ENCODE measurements around the gene RAP1B. TPM values are rescaled to one million over a fixed set of nuclear protein-coding genes. Genes with fewer than 3 reads are reported as not detected.

The RAP1B gene
- total and polyA plus RNA-seq, 2 donors (not counting 3 experiments of a cell fraction or from before 2014, with no cell fraction given) = 147 to 174 TPM

- H4K20me1 ChIP-seq (replicated peaks; ENCODE audit: control insufficient read depth, extremely low read depth, insufficient read depth, low read length) = peaks cover 7% of the 10 kb centered on the region
- no peak for FAIRE-seq
- H3K4me1 ChIP-seq (ENCODE audit: control insufficient read depth, extremely low read depth, insufficient read depth, low read length) = no peaks in the 10 kb centered on the region
Observed at GRCh38 chr12:68638171-68638570, 27.5 kb downstream of the RAP1B start.

More at GRCh38 chr12:68638171-68638570, 27.5 kb downstream of the RAP1B start:
- peaks cover 98% of the 10 kb centered on the region for H3K79me2 ChIP-seq (ENCODE audit: control insufficient read depth, insufficient read depth, low read length)
- H3K27me3 ChIP-seq (ENCODE audit: control insufficient read depth in 2 of 2, insufficient read depth in 2 of 2, low read length in 2 of 2) = no peaks in the 10 kb centered on the region
- H3K9me1 ChIP-seq (replicated peaks; ENCODE audit: control insufficient read depth, extremely low read depth, insufficient read depth, low read length) = no peaks in the 10 kb centered on the region
- no TSS peak for BruUV-seq (replicated peaks)
- dilution Hi-C loops (cut with MboI; ENCODE audit: extremely low pct_ligation_motif_present, low sequenced_read_pairs) = no loop called here
- no peak overlapping the region for H3K27ac ChIP-seq (ENCODE audit: insufficient read depth, low read depth, low read length)
- H3K4me3 ChIP-seq (replicated peaks in 1 of 3; ENCODE audit: insufficient read depth in 1 of 3, low read depth in 1 of 3, low read length in 3 of 3) = no peak overlapping the region
- no peaks in the 10 kb centered on the region for H3K9me3 ChIP-seq (replicated peaks; ENCODE audit: control insufficient read depth, insufficient read depth, low read length)
- H3K4me2 ChIP-seq (ENCODE audit: insufficient read depth, low read length) = no peak overlapping the region
- TF ChIP-seq GATA2 (IDR thresholded peaks at IDR 0.05; ENCODE audit: insufficient read depth, insufficient read length, low read depth, low read length) = no peak
- TF ChIP-seq POLR2A (IDR thresholded peaks at IDR 0.05; ENCODE audit: low read depth, low read length) = no peak
- no peak for TF ChIP-seq FOS (IDR thresholded peaks at IDR 0.05; ENCODE audit: borderline replicate concordance, insufficient read depth, low read length)
- no peak for TF ChIP-seq EZH2 (IDR thresholded peaks at IDR 0.05; ENCODE audit: borderline replicate concordance, low read depth, low read length, severe bottlenecking)
- TF ChIP-seq, protein P1, sequence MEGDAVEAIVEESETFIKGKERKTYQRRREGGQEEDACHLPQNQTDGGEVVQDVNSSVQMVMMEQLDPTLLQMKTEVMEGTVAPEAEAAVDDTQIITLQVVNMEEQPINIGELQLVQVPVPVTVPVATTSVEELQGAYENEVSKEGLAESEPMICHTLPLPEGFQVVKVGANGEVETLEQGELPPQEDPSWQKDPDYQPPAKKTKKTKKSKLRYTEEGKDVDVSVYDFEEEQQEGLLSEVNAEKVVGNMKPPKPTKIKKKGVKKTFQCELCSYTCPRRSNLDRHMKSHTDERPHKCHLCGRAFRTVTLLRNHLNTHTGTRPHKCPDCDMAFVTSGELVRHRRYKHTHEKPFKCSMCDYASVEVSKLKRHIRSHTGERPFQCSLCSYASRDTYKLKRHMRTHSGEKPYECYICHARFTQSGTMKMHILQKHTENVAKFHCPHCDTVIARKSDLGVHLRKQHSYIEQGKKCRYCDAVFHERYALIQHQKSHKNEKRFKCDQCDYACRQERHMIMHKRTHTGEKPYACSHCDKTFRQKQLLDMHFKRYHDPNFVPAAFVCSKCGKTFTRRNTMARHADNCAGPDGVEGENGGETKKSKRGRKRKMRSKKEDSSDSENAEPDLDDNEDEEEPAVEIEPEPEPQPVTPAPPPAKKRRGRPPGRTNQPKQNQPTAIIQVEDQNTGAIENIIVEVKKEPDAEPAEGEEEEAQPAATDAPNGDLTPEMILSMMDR (IDR thresholded peaks at IDR 0.05; ENCODE audit: extremely low read depth in 1 of 2, insufficient read depth in 1 of 2, low read depth in 1 of 2, low read length in 2 of 2) = no peak
- no peak for TF ChIP-seq MYC (IDR thresholded peaks at IDR 0.05; ENCODE audit: low read depth, low read length)
- TF ChIP-seq JUN (IDR thresholded peaks at IDR 0.05; ENCODE audit: borderline replicate concordance, insufficient read depth, insufficient read length, low read depth) = no peak
- no peak for TF ChIP-seq MAX (IDR thresholded peaks at IDR 0.05; ENCODE audit: insufficient read depth, insufficient read length)
- no peak for TF ChIP-seq POLR2AphosphoS5 (IDR thresholded peaks at IDR 0.05; ENCODE audit: insufficient read depth, low read depth, low read length)
- intact Hi-C loops (cut with micrococcal nuclease) = no loop called here
- H3K9ac ChIP-seq (replicated peaks; ENCODE audit: extremely low read depth, insufficient read depth, low read length) = no peak overlapping the region
- no peak overlapping the region for H2AFZ ChIP-seq (ENCODE audit: low read depth, low read length)
- POLR2A ChIA-PET = no interaction called here
- DNase-seq (ENCODE audit: low read depth, low spot score) = no peak
- no peaks in the 10 kb centered on the region for H3K36me3 ChIP-seq (ENCODE audit: control insufficient read depth in 2 of 2, extremely low read depth in 1 of 2, insufficient read depth in 2 of 2, low read length in 2 of 2)
- CTCF ChIA-PET = interaction anchor here (0.8 to 1.0 kb wide), 2 partner anchors 9 to 14 kb away, joined by 3 read pairs; no protein-coding TSS in a partner anchor
